Neural progenitor cell (in vitro differentiated cells): Measurements from ENCODE around the gene SCUBE3. TPM values are rescaled to one million over a fixed set of nuclear protein-coding genes. Genes with fewer than 3 reads are reported as not detected.

Source experiments
- DNase-seq: peaks from one replicate; pipeline ENCODE4 v3.0.0-alpha.2; 2016; ENCODE audit warnings: low spot score
- H2AFZ ChIP-seq: fragments of 200-600 bp; sonication (generic); replicated peaks from 2 replicates; pipeline ENCODE4 v1.6.1; 2016; ENCODE audit warnings: antibody characterized with exemption
- H3F3A ChIP-seq: fragments of 200-600 bp; sonication (generic); 2 replicates; pipeline ENCODE4 v1.6.1; 2016; ENCODE audit warnings: antibody characterized with exemption, low read depth
- H3K27ac ChIP-seq: fragments of 200-600 bp; sonication (generic); 2 replicates; pipeline ENCODE4 v1.5.1; 2016; ENCODE audit warnings: mild to moderate bottlenecking
- H3K27me3 ChIP-seq: fragments of 200-600 bp; sonication (generic); 2 replicates; pipeline ENCODE4 v1.6.1; 2016; ENCODE audit warnings: mild to moderate bottlenecking, moderate library complexity
- H3K36me3 ChIP-seq: fragments of 200-600 bp; sonication (generic); 2 replicates; pipeline ENCODE4 v1.5.1; 2016
- H3K4me1 ChIP-seq: fragments of 200-600 bp; sonication (generic); 2 replicates; pipeline ENCODE4 v1.6.1; 2016; ENCODE audit warnings: mixed run types
- H3K4me2 ChIP-seq: fragments of 200-600 bp; sonication (generic); 2 replicates; pipeline ENCODE4 v1.6.1; 2016
- H3K4me3 ChIP-seq: fragments of 200-600 bp; sonication (generic); 2 replicates; pipeline ENCODE4 v1.5.1; 2016
- H3K79me2 ChIP-seq: fragments of 200-600 bp; sonication (generic); 2 replicates; pipeline ENCODE4 v1.6.1; 2016; ENCODE audit warnings: low read depth
- H3K9ac ChIP-seq: fragments of 200-600 bp; sonication (generic); 2 replicates; pipeline ENCODE4 v1.6.1; 2016
- H3K9me3 ChIP-seq: fragments of 200-600 bp; sonication (generic); 2 replicates; pipeline ENCODE4 v1.5.1; 2016; ENCODE audit warnings: low read depth
- H4K20me1 ChIP-seq: fragments of 200-600 bp; sonication (generic); 2 replicates; pipeline ENCODE4 v1.6.1; 2016; ENCODE audit warnings: low read depth
- H3K27ac Mint-ChIP-seq: 3 replicates; pipeline ENCODE4 v1.8.0; 2021; ENCODE audit warnings: mixed read lengths
- H3K27me3 Mint-ChIP-seq: 2 replicates; pipeline ENCODE4 v1.8.0; 2022; ENCODE audit warnings: low read depth, mild to moderate bottlenecking, inconsistent platforms, moderate library complexity, mixed read lengths; ENCODE audit not compliant: insufficient read depth
- H3K36me3 Mint-ChIP-seq: 3 replicates; pipeline ENCODE4 v1.8.0; 2021; ENCODE audit warnings: mixed read lengths
- H3K4me1 Mint-ChIP-seq: 3 replicates; pipeline ENCODE4 v1.8.0; 2021; ENCODE audit warnings: mixed read lengths
- H3K4me3 Mint-ChIP-seq: 3 replicates; pipeline ENCODE4 v1.8.0; 2021; ENCODE audit warnings: mild to moderate bottlenecking, moderate library complexity, mixed read lengths
- H3K9me3 Mint-ChIP-seq: 3 replicates; pipeline ENCODE4 v1.8.0; 2020; ENCODE audit warnings: mixed read lengths
- EZH2 ChIP-seq: fragments of 200-600 bp; sonication (generic); IDR thresholded peaks from 2 replicates; pipeline ENCODE4 v1.6.1; 2017; ENCODE audit warnings: antibody characterized with exemption, mild to moderate bottlenecking, moderate library complexity
- EZH2phosphoT487 ChIP-seq: fragments of 200-600 bp; sonication (generic); IDR thresholded peaks from 2 replicates; pipeline ENCODE4 v1.6.1; 2017; ENCODE audit warnings: antibody characterized with exemption
- total RNA-seq: library from RNA; depleted of rRNA; stranded (reverse); fragments of >200 nt; gene quantifications from 2 replicates; pipeline ENCODE4 v1.2.3, GENCODE V29; 2015; ENCODE audit warnings: low replicate concordance
- TF ChIP-seq, protein P1 (sequence below): fragments of 200-600 bp; sonication (generic); IDR thresholded peaks from 2 replicates; pipeline ENCODE4 v1.5.1; 2017; ENCODE audit warnings: antibody characterized with exemption, mild to moderate bottlenecking

The SCUBE3 gene
- total RNA-seq, 1 donor from 2014 or later: 11.4 TPM

- no peak overlapping the region for H3K4me3 Mint-ChIP-seq
- H3F3A ChIP-seq: peaks cover 6% of the 10 kb centered on the region
- H3K27ac ChIP-seq: no peak overlapping the region
- peak overlapping the region; percentile 11 for H3K27ac Mint-ChIP-seq
- TF ChIP-seq, protein P1, sequence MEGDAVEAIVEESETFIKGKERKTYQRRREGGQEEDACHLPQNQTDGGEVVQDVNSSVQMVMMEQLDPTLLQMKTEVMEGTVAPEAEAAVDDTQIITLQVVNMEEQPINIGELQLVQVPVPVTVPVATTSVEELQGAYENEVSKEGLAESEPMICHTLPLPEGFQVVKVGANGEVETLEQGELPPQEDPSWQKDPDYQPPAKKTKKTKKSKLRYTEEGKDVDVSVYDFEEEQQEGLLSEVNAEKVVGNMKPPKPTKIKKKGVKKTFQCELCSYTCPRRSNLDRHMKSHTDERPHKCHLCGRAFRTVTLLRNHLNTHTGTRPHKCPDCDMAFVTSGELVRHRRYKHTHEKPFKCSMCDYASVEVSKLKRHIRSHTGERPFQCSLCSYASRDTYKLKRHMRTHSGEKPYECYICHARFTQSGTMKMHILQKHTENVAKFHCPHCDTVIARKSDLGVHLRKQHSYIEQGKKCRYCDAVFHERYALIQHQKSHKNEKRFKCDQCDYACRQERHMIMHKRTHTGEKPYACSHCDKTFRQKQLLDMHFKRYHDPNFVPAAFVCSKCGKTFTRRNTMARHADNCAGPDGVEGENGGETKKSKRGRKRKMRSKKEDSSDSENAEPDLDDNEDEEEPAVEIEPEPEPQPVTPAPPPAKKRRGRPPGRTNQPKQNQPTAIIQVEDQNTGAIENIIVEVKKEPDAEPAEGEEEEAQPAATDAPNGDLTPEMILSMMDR: no peak
- no peak for TF ChIP-seq EZH2
- no peak for TF ChIP-seq EZH2phosphoT487
- H3K9me3 Mint-ChIP-seq: no peaks in the 10 kb centered on the region
- no peaks in the 10 kb centered on the region for H3K36me3 Mint-ChIP-seq
- no peak overlapping the region for H3K9ac ChIP-seq
- peaks cover 2% of the 10 kb centered on the region for H3K27me3 Mint-ChIP-seq
- peaks cover 4% of the 10 kb centered on the region for H4K20me1 ChIP-seq
- H2AFZ ChIP-seq: no peak overlapping the region
- no peaks in the 10 kb centered on the region for H3K4me1 ChIP-seq
- H3K4me1 Mint-ChIP-seq: peaks cover 12% of the 10 kb centered on the region
- H3K79me2 ChIP-seq: no peaks in the 10 kb centered on the region
- DNase-seq: no peak
- no peaks in the 10 kb centered on the region for H3K9me3 ChIP-seq
- H3K27me3 ChIP-seq: no peaks in the 10 kb centered on the region
- H3K4me3 ChIP-seq: no peak overlapping the region
- no peaks in the 10 kb centered on the region for H3K36me3 ChIP-seq
- no peak overlapping the region for H3K4me2 ChIP-seq
Observed at GRCh38 chr6:35275744-35276260, 62.0 kb downstream of the SCUBE3 start.

DNA sequence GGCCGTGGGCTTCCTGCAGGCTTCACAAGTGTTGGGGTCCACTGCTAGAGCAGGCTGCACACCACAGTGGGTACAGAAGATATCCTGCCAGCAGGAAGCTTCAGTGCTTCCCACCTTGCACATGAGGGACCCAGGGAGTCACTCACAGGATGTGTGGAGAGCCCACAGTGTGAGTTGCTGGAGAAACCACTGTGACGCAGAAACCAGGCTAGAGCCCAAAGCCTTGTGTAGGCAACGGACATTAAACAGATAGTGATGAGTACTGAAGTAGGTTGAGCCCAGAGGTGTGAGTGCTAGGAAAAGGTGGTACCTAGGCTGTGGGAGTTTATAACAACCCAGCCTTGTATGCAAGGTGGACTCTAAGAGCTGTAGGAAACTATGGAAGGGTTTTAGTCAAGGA, 65.0 kb downstream of the SCUBE3 start:
- Mint-ChIP-seq H3K4me1 (peaks cover 16% of the 10 kb centered on the region), H3K36me3 (peaks cover 12% of the 10 kb centered on the region), H3K27me3 (peaks cover 2% of the 10 kb centered on the region), H3K9me3 (no peaks in the 10 kb centered on the region), H3K27ac (no peak overlapping the region), H3K4me3 (no peak overlapping the region)
- Histone ChIP-seq H3K27me3 (no peaks in the 10 kb centered on the region), H3K9me3 (no peaks in the 10 kb centered on the region), H3K9ac (no peak overlapping the region), H3K27ac (no peak overlapping the region), H3K4me1 (no peaks in the 10 kb centered on the region), H3K4me2 (no peak overlapping the region), H3F3A (peaks cover 6% of the 10 kb centered on the region), H3K36me3 (no peaks in the 10 kb centered on the region), H3K79me2 (no peaks in the 10 kb centered on the region), H2AFZ (no peak overlapping the region), H3K4me3 (no peak overlapping the region), H4K20me1 (peaks cover 4% of the 10 kb centered on the region)
- no peak for TF ChIP-seq EZH2phosphoT487
- TF ChIP-seq EZH2: no peak
- TF ChIP-seq, protein P1: no peak
- no peak for DNase-seq

- Mint-ChIP-seq H3K4me1 (peaks cover 9% of the 10 kb centered on the region), H3K27me3 (no peaks in the 10 kb centered on the region), H3K9me3 (no peaks in the 10 kb centered on the region), H3K4me3 (no peak overlapping the region), H3K27ac (peak overlapping the region; percentile 32), H3K36me3 (peaks cover 15% of the 10 kb centered on the region)
- no peaks in the 10 kb centered on the region for H3K9me3 ChIP-seq
- TF ChIP-seq, protein P1: no peak
- TF ChIP-seq EZH2 (no peak), EZH2phosphoT487 (no peak)
- H4K20me1 ChIP-seq: peaks cover 4% of the 10 kb centered on the region
- H3K27ac ChIP-seq: no peak overlapping the region
- H3F3A ChIP-seq: no peaks in the 10 kb centered on the region
- H2AFZ ChIP-seq: no peak overlapping the region
- H3K4me1 ChIP-seq: no peaks in the 10 kb centered on the region
- no peak overlapping the region for H3K4me3 ChIP-seq
- no peaks in the 10 kb centered on the region for H3K36me3 ChIP-seq
- DNase-seq: no peak
- no peak overlapping the region for H3K9ac ChIP-seq
- H3K27me3 ChIP-seq: no peaks in the 10 kb centered on the region
- no peaks in the 10 kb centered on the region for H3K79me2 ChIP-seq
- no peak overlapping the region for H3K4me2 ChIP-seq
Observed at GRCh38 chr6:35280903-35281302, 67.1 kb downstream of the SCUBE3 start.
